ENCODE results near the gene NSF.
"Not testable (repeated sequence)": the region's sequence is repeated elsewhere in the genome, so short reads cannot be mapped to it uniquely, and the experiment has no call there.

Gene NSF

DNA sequence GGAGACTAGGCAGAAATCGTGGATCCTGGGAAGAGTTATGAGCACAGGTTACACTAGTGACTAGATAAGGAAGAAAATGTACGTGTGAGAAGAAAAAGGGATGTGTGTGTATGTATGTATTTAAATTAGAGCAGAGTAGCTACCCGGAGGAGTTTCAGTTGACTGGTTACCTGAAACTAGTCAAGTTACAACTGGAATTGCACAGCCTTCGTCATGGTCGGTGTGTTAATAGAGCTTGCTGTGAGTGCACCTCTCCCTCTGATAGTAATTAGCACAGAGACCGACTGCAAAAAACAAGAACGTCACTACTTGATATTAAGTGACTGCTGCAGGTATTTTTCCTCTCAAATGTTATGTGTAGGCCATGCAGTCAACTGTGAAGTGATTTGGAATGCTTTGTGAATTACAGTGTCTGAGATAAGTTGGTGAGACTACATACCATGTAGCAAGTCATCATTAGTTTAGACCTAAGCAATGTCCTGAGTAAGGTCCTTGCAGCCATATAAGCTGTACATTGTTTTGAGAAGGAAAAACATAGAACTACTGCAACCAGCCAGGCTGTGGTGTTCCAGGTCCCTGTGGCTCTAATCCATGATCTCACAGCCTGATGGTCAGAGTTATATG lies 132.3 kb downstream of the NSF start:
- no peak for DNase-seq

DNA sequence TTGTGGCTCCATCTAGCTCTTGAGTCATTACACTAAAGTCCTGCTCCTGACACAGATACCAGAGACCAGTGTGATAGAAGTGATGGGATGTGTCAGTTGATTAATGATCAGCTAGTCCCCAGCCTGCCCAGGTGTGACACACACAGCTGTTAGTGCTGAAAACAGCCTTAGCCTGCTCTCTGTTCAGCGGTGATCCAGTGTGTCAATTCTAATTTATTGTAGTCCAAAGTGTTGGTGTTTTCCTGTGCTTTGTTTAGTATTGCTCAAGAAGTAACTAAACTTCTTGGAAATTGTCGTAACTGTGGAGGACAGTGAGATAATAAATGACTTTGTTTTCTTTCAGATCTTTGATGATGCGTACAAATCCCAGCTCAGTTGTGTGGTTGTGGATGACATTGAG lies 135.7 kb downstream of the NSF start:
- DNase-seq = no peak

DNA sequence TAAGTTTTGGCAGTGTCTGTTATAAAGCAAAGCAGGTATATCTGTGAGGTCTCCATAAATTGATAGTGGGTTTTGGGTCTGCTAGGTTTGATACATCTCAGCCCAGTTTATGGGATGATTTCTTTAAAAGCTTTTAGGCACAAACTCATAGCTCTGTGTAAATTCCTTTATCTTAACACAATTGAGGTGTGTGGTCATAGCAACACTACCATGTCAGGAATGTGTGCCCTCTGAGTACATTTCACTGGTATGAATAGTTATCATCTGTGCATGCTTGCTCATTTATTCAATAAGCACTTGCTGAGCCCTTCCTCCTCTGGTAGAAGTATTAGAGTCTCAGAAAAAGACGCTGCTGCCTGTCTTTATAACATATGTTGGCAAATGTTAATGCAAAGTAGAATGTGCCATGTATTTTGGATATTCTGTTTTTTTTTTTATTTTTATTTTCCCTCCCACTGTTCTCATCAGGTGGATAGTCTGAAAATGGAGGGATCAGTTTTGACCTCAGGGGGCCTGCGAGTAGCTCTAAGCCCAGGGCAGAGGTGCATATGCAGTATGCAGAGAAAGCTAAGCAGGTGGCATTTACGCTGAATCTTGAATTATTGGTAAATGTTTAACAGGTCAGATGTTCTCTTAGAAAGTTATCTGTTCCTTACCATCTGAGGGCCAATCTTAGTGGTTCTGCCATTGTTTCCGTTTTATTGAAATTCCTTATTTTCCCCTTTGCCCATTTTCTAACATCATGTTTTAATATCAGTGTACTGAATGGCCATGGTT lies 137.3 kb downstream of the NSF start:
- DNase-seq = no peak

DNA sequence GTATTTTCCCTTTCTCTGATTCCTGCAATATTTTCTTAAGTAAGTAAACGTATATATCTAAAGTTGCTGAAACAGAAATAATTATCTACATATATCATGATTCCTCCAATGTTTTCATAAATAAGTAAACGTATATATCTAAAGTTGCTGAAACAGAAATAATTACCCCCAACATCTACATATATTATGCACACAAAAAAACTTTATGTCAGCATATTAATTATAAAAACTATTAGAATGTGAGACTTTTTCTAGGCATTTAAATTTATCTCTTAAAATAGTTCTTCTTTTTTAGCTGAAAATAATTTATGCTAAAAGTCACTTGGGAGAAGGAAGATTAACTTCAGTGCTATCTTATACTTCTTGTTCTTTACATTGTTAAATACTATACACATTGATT lies 139.6 kb downstream of the NSF start:
- DNase-seq = no peak

DNA sequence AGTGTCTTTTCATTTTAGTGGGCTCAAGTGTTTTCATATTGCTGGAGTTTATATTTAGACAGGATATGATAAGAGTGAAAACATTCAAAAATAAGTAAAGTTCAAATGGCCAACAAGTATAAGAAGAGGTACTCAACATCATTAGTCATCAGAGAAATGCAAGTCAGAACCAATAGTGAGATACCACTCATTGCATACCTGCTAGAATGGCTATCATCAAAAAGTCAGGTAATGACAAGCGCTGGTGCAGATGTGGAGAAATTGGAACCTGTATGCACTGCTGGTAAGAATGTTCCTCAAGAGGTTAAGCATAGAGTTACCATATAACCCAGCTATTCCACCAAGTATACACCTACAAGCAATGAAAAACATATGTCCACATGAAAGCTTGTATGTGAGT lies 140.2 kb downstream of the NSF start:
- DNase-seq = no peak

DNA sequence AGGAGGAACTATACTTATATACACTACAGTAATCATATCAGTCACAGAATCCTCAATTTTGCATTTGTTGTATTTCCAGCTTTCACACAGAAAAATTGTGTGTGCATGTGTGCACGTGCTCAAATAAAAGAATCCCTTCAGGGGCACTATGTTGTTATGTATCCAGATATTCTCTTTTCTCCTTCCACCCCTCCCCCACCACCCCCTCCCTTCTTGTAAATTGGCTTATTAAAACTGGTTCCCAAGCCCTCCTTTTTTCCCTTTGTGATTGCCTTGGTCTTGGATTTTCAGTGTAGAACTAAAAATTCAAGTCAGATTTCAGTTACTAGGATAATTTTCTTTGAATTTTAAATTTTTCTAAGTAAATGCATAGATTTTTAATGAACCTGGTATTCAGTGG lies 141.7 kb downstream of the NSF start:
- DNase-seq = no peak

DNA sequence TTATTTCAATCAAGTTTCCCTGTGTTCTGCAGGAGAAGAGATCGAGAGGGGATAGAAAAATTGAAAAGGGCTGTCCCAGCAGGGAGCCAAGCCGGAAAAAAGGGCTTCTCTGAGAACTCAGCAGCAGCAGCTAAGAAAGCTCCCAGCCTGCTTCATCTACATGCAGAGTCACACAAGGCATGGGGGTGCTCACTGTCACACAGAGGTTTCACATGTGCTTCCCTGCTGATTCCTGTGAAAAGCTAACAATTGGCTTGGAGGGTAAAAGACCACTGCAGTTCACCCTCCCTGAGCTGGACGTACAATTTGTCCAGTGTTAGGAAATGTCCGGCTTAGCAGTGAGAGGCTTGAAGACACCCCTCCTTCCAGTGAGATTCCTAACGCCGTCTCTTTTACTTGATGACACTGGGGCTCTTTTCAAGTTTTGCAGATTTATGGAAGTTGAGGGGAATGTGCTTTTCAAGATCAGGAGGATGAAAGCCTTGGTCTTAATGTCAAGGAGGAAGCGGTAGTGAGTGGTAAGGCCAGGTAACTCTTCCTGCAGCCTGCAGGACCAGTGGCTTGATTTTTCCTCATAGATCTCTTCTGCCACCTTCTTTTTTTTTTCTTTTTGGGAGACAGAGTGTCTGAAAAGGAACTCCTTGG lies 142.4 kb downstream of the NSF start:
- no peak for DNase-seq

DNA sequence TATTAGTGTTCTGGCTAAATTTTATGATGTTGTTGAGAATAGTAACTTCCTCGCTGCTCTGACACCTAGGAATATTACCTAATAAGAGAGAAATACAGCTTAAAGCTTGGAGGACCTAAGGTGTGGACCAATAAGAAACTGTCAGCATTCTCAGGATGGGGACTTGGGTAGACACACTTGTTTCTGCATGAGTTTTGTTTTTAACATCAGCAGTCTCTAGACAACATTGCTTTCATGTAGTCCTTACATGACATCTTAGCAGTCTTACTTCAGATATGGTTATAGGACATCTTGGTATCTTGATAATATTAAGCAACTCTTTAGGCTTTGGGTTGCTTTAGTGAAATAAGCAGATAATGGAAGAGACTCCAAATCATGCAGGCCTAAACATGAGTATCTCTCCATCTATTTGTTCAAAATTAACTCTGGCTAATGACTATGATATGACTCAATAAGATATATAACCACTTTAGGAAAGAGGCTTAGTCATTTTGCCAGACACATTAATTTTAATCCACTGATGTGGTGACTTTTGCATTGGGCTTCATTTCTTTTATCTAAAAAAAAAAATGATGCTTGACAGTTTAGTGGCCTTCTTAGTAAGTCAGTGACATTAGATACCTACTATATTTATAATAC lies 143.5 kb downstream of the NSF start:
- DNase-seq = no peak

DNA sequence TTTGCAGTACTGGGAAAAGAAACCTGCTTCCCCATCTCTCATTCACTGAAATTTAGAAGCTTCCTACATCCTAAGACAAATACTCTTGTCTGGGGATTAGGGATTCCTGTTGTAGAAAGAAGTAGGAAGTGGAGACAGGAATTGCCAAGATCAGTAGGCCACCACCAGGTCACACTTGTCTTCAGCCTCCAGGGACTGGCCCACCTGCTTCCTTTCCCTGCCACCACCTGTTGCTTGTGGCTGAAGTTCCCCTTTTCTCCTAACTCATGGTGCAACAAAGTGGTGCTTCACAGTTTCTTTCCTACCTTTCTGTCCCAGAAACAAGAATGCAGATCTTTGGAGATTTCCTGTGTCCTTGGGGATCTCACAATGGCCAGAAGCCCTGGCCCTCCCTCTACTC lies 145.6 kb downstream of the NSF start:
- DNase-seq = no peak

DNA sequence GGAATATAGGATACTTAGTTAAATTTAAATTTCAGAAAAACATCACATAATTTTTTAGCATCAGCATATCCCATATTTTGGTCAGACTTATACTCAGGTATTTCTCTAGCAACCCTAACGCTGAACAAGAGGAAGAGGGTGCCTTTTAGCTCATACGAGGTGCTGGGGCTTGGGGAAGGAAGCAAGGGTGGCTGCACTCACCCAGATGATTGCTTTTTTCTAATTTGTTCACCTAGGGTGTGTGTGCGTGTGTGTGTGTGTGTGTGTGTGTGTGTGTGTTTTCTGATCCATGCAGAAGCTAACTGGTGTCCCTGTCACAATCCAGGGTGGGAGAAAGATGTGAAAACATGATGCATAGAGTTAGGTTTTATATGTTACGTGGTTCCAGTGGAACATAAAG lies 146.9 kb downstream of the NSF start:
- DNase-seq = no peak

DNA sequence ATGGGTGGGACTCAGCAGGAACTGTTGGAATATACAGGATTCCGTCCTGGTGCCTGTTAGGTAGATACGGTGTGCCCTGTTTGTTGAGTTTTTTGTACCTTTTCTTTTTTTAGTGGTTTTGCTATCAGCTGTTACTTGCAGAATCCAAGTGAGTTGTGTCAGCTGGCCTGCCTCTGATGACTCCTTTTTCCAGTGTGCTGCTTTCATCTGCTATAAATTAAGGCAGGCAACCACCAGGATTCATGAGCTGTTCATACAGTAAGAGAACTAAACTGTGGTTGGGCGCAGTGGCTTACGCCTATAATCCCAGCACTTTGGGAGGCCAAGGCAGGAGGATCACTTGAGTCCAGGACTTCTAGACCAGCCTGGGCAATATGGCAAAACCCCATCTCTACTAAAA lies 148.1 kb downstream of the NSF start:
- no peak for DNase-seq

DNA sequence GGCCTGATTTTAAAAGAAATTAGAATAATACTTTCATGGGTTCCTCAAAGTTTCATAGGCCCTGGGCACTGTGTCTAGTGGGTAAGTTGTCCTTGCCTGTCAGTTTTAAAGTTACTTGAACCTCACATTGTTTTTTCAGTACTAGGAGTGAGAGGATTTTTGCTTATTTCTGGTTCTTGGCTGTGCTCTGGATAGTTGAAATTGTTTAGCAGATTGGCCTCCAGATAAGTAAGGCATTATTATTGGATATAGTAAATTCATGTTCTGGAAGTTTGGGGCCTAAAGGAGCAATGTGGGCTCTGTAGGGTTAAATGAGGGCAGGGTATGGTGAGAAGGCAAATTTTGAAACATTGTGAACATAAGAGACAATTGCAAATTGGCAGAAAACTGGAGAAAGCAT lies 149.5 kb downstream of the NSF start:
- DNase-seq = no peak

DNA sequence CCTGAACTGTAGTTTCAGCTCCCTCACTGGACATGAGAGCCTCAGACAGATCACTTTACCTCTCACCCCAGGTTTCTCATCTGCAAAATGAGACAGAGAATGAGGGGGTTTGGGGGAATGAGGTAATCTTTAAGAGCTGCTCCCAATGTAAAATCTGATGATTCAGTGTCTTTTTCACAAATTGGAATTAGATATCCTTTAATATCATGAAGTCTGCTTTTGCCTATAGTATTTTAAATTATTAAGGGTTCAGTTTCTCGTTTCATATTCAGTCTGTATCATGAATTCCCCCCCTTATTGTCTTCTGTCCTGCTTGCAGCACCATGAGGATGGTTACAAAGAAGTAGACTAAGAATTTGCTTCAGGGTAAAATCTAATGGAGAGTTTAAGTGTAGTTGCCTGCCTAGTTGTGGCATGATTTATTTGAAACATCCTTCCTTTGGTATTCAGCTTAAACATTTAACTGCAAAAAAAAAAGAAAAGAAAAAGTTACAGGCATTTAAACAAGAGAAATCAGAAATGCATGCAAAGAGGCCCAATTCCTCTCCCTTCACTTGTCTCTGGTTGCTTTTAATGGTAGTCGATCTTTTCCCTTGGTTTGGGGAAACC lies 150.8 kb downstream of the NSF start:
- no peak for DNase-seq

DNA sequence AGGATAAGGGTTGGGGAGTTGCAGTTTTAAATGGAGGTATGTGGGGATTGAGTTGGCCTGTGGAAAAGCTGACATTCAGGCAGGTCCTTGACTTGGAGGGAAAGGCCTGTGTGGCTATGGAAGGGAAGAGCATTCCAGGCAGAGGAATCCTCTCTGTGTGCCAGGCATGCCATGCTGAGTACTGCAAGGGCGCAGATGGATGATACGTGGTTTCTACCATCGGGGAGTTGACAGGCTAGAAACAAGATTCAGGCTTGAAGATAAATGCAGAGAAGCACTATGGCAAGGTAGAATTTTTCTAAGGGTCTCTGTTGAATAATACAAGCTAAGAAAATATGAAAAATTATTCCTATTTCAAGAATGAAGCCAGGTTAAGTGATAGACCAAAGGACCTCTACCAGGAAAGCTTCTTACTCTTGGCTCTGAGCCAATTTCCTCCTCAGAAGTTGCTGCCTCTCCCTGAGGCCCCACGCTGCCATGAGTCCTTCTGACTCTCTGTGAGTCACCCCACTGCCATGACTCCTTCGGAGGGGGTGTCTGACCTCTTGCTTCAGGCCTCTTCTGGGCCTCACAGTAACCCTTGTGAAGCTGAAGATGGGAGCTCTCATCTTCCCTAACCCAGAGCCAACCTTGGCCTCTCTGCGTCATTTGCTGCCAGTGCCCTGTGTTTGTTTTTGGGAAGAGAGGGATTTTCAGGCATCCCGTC lies 152.2 kb downstream of the NSF start:
- no peak for DNase-seq

DNA sequence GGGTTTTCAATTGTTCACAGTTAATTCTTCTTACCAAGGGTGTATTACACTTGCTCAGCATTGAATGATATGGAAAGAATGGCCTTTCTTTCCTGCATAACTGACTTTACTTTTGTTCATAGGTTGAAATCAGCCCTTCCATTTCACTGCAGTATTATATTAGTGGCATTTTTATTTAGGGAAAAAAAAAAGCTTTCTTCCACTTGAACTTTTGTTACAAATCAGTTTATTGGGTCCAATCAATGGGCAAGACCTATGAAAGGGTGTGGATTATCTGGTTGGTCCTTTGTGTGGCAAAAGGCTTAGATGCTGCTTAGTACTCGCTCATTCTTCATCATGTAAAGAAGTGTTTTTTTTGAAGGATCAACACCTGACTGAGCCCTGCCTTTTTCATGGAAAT lies 154.0 kb downstream of the NSF start:
- no peak for DNase-seq

DNA sequence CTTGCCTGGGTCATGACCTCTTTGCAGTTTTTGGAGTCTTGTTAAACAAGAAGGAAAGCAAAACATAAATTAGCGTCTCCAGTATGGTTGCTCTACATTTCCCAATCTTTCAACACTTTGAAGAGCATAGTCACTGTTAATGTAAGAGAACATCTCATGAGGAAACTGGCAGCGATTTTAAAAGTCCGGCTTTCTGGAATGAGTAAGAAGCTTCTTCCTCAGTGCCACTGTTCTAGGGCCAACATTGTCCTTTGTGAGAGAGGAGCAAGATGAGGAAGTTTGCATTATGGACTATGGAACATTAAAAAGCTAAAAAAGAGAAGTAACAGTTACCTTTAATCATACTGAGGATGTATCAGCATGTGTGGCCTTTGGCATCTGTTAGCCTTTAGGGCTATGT lies 154.9 kb downstream of the NSF start:
- no peak for DNase-seq

DNA sequence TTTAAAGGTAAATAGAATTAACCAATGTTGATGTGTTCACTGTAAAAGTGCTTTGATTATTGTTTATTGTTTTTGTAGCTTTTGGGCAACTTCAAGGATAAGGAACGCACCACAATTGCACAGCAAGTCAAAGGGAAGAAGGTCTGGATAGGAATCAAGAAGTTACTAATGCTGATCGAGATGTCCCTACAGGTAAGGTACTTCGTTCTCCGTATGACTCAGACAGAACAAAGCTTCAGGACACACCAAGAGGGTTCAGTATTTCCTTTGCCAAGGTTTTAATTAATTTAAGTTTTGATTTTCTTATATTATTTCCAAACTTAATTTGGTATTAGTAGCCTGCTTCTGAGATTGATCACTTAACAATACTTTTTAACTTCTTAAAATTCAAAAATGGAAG lies 161.0 kb downstream of the NSF start:
- no peak for DNase-seq

DNA sequence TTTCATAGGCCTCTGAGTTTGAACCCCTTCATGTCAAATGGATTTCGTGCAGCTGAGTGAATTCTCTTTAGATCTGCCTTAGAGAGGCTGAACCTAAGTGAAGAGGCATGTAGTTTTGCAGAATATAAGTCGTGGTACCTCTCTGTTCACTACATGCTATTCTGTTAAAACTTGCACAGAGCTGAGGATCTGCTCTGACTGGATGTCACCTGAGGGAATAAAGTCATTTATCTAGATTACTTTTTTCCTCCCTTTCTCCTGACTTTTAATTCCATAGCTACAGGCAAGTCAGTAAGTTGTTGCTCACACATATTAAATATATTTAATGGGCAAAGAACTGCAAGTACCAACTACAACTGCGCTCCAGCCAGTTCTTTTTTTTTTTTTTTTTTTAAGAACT lies 163.3 kb downstream of the NSF start:
- DNase-seq = no peak

DNA sequence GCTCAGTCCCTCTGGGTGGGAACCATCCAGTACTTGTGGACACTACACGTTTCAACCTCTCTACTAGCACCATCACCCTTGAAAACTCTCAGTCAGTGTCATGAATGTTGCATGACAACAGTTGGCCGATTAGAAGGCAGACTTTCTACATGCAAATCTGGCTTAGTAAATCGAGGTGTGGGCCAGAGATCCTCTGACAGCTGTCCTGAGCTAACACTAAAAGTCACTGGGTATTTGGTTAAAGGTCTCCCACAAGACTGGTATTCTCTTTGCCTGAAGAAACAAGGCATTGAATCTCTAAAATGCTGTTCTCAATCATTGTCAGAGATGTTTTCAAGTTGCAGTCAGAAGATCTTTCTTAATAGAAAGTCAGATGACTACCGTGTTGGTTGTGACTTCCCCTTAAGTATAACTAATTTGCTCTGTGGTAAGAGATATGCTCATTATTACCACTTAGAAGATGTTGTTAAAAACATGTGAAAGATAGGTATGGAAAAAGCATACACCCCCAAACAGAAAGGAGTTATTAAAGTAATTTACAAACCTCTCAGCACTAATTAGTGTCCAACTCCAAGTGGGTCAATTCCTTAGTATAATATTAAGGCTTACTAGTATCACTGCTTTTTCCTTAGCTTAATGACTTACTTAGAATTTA lies 165.7 kb downstream of the NSF start:
- no peak for DNase-seq

DNA sequence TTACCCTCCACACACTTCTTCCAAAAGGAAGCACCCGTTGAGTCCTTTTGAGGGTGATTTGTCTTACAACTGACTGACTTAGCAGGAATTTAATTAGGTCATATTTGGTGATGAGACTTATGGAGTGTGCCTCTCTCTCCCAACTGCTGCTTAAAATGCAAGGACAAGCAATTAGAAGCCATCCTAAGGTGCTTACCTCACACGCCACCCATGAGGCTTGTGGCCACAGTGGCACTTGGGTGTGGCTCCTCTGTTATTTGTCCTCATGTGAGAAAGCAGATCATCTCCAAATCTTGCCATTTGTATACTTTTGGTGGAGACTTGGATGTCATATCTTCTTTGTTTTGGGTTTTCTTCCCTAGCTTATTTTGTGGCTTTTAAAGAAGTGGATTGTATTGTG lies 166.4 kb downstream of the NSF start:
- no peak for DNase-seq

DNA sequence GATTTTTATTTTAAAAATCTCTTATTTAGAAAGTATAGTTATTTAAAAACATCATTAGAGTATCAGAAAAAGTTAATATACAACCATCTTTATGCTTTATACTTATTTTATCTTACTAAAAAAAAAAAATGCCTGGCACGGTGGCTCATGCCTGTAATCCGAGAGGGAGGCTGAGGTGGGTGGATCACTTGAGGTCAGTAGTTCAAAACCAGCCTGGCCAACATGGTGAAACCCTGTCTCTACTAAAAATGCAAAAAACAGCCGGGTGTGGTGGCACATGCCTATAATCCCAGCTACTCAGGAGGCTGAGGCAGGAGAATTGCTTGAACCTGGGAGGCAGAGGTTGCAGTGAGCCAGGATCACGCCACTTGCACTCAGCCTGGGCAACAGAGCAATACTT lies 167.1 kb downstream of the NSF start:
- DNase-seq = not testable (repeated sequence)

DNA sequence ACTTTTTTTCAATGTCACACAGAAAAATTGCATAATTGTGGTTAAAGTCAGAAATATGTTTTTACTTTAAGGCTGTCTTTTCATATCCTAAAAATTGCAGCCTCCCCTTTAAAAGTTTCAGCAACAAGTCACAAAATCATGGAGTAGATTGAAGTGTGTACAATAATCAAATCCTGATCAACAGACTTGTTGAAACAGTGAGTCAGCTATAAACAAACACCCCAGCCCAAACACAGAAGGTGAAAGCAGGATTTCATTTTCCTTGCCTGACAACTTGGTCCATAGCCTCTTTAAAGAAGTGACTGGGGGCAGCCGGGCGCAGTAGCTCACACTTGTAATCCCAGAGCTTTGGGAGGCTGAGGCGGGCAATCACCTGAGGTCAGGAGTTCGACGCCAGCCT lies 168.1 kb downstream of the NSF start:
- DNase-seq = no peak

Measured in NCI-H2171 treated with DMSO at 0.1 percent for 48 hours (cell line).